GM23338 (cell line): ENCODE data around the gene CEP57. TPM values are rescaled to one million over a fixed set of nuclear protein-coding genes. Genes with fewer than 3 reads are reported as not detected.

Source experiments
- ATAC-seq: fragments of 200-7000 bp; cut with Tn5 transposase; 3 replicates; pipeline ENCODE4 v1.9.1; 2020
- DNase-seq: peaks from one replicate; pipeline ENCODE4 v3.0.0-alpha.2; 2015; ENCODE audit warnings: low spot score
- H2AFZ ChIP-seq: fragments of 200-600 bp; sonication (generic); 2 replicates; pipeline ENCODE4 v1.8.0; 2016; ENCODE audit warnings: antibody characterized with exemption, mild to moderate bottlenecking, moderate library complexity
- H3F3A ChIP-seq: fragments of 200-600 bp; sonication (generic); replicated peaks from 2 replicates; pipeline ENCODE4 v1.8.0; 2017; ENCODE audit warnings: antibody characterized with exemption, mixed run types, low read depth
- H3K27ac ChIP-seq: fragments of 200-600 bp; sonication (generic); 2 replicates; pipeline ENCODE4 v1.6.1; 2016; ENCODE audit warnings: low read depth
- H3K27me3 ChIP-seq: fragments of 200-600 bp; sonication (generic); 2 replicates; pipeline ENCODE4 v1.8.0; 2016; ENCODE audit warnings: mild to moderate bottlenecking, mixed run types, moderate library complexity; ENCODE audit not compliant: insufficient read depth
- H3K36me3 ChIP-seq: fragments of 200-600 bp; sonication (generic); 2 replicates; pipeline ENCODE4 v1.8.0; 2016; ENCODE audit warnings: mild to moderate bottlenecking; ENCODE audit not compliant: insufficient read depth
- H3K4me1 ChIP-seq: fragments of 200-600 bp; sonication (generic); 2 replicates; pipeline ENCODE4 v1.8.0; 2016; ENCODE audit warnings: mild to moderate bottlenecking, moderate library complexity; ENCODE audit not compliant: insufficient read depth
- H3K4me2 ChIP-seq: fragments of 200-600 bp; sonication (generic); 2 replicates; pipeline ENCODE4 v1.7.1; 2017; ENCODE audit warnings: mixed run types
- H3K4me3 ChIP-seq: fragments of 200-600 bp; sonication (generic); 2 replicates; pipeline ENCODE4 v1.6.1; 2016; ENCODE audit warnings: mixed run types
- H3K79me2 ChIP-seq: fragments of 200-600 bp; sonication (generic); replicated peaks from 2 replicates; pipeline ENCODE4 v1.8.0; 2017; ENCODE audit warnings: mild to moderate bottlenecking; ENCODE audit not compliant: insufficient read depth
- H3K9me2 ChIP-seq: fragments of 200-600 bp; sonication (generic); 2 replicates; pipeline ENCODE4 v1.8.0; 2017; ENCODE audit not compliant: insufficient read depth
- H4K20me1 ChIP-seq: fragments of 200-600 bp; sonication (generic); replicated peaks from 2 replicates; pipeline ENCODE4 v1.8.0; 2017; ENCODE audit warnings: mild to moderate bottlenecking; ENCODE audit not compliant: insufficient read depth
- H3K27ac Mint-ChIP-seq: 2 replicates; pipeline ENCODE4 v1.8.0; 2020; ENCODE audit warnings: inconsistent platforms, mild to moderate bottlenecking, moderate library complexity, mixed read lengths
- H3K27me3 Mint-ChIP-seq: 3 replicates; pipeline ENCODE4 v1.8.0; 2022; ENCODE audit warnings: low read depth, mild to moderate bottlenecking, moderate library complexity, mixed read lengths, inconsistent platforms; ENCODE audit not compliant: insufficient read depth, poor library complexity
- H3K36me3 Mint-ChIP-seq: 3 replicates; pipeline ENCODE4 v1.8.0; 2021; ENCODE audit warnings: low read depth, mild to moderate bottlenecking, inconsistent platforms, moderate library complexity, mixed read lengths
- H3K4me1 Mint-ChIP-seq: 3 replicates; pipeline ENCODE4 v1.8.0; 2020; ENCODE audit warnings: mild to moderate bottlenecking, inconsistent platforms, mixed read lengths
- H3K4me3 Mint-ChIP-seq: 3 replicates; pipeline ENCODE4 v1.8.0; 2021; ENCODE audit warnings: moderate library complexity, mild to moderate bottlenecking, inconsistent platforms, mixed read lengths
- H3K9me3 Mint-ChIP-seq: 3 replicates; pipeline ENCODE4 v1.8.0; 2020; ENCODE audit warnings: moderate library complexity, mild to moderate bottlenecking, inconsistent platforms, mixed read lengths
- EZH2 ChIP-seq: fragments of 200-600 bp; sonication (generic); IDR thresholded peaks from one replicate; pipeline ENCODE4 v1.8.0; 2017; ENCODE audit warnings: antibody characterized with exemption, mild to moderate bottlenecking, low read depth; ENCODE audit not compliant: unreplicated experiment
- POLR2AphosphoS5 ChIP-seq: IDR thresholded peaks from 2 replicates; pipeline ENCODE4 v1.6.1; 2016; ENCODE audit warnings: antibody characterized with exemption, low read depth
- STAT1 ChIP-seq: IDR thresholded peaks from one replicate; pipeline ENCODE4 v1.6.1; 2016; ENCODE audit warnings: antibody characterized with exemption; ENCODE audit not compliant: unreplicated experiment
- polyA plus RNA-seq: library from polyadenylated mRNA; unstranded; fragments of >200 nt; fragmentation: Nextera tagmentation; extraction: Ambion mirVana; gene quantifications from 2 replicates; pipeline ENCODE4 v1.2.1, GENCODE V29; 2016
- total RNA-seq: library from RNA; depleted of rRNA; stranded (reverse); fragments of >200 nt; shearing (Covaris generic); gene quantifications from 2 replicates; pipeline ENCODE4 v1.2.3, GENCODE V29; 2014
- TF ChIP-seq, protein P1 (sequence below), 2 experiments: fragments of 200-600 bp in 1 of 2; sonication (generic) in 1 of 2; conservative IDR thresholded peaks; 2 replicates each; pipeline versions ENCODE4 v1.5.1 to v1.6.1; 2016 to 2017; ENCODE audit warnings: antibody characterized with exemption in 2 of 2, low read depth in 2 of 2, mild to moderate bottlenecking in 2 of 2, moderate library complexity in 1 of 2
- TF ChIP-seq, protein P2 (sequence below): fragments of 250-450 bp; sonication (Bioruptor Pico); IDR thresholded peaks from 2 replicates; pipeline ENCODE4 v1.5.0; 2020; ENCODE audit warnings: mild to moderate bottlenecking, moderate library complexity
- TF ChIP-seq, protein P3 (sequence below): IDR thresholded peaks from one replicate; pipeline ENCODE4 v1.6.1; 2018; ENCODE audit warnings: antibody characterized with exemption; ENCODE audit not compliant: unreplicated experiment

Gene CEP57
- total and polyA plus RNA-seq, 2 experiments from 2014 or later = 76.2 to 124 TPM

DNA sequence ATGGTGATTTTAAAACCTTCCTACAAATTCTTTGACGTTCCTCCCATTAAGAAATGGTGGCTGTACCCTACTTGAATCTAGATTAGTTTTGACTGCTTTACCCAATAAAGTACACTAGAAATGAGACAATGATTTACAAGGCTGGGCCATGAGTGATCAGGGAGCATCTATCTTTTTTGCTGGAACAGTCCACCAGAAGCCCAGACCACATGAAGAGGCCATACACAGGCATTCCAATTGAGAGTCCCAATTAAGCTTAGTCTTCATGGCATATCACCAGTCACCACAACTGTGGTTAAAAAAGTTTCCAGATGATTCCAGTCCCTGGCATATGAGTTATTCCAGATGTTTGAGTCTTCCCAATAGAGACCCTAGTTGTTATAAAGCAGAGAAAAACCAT is 40.2 kb upstream of the CEP57 start (continued):
- TF ChIP-seq, protein P1, sequence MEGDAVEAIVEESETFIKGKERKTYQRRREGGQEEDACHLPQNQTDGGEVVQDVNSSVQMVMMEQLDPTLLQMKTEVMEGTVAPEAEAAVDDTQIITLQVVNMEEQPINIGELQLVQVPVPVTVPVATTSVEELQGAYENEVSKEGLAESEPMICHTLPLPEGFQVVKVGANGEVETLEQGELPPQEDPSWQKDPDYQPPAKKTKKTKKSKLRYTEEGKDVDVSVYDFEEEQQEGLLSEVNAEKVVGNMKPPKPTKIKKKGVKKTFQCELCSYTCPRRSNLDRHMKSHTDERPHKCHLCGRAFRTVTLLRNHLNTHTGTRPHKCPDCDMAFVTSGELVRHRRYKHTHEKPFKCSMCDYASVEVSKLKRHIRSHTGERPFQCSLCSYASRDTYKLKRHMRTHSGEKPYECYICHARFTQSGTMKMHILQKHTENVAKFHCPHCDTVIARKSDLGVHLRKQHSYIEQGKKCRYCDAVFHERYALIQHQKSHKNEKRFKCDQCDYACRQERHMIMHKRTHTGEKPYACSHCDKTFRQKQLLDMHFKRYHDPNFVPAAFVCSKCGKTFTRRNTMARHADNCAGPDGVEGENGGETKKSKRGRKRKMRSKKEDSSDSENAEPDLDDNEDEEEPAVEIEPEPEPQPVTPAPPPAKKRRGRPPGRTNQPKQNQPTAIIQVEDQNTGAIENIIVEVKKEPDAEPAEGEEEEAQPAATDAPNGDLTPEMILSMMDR (conservative IDR thresholded peaks at IDR 0.05; ENCODE audit: low read depth in 2 of 2) = no peak
- TF ChIP-seq, protein P2, sequence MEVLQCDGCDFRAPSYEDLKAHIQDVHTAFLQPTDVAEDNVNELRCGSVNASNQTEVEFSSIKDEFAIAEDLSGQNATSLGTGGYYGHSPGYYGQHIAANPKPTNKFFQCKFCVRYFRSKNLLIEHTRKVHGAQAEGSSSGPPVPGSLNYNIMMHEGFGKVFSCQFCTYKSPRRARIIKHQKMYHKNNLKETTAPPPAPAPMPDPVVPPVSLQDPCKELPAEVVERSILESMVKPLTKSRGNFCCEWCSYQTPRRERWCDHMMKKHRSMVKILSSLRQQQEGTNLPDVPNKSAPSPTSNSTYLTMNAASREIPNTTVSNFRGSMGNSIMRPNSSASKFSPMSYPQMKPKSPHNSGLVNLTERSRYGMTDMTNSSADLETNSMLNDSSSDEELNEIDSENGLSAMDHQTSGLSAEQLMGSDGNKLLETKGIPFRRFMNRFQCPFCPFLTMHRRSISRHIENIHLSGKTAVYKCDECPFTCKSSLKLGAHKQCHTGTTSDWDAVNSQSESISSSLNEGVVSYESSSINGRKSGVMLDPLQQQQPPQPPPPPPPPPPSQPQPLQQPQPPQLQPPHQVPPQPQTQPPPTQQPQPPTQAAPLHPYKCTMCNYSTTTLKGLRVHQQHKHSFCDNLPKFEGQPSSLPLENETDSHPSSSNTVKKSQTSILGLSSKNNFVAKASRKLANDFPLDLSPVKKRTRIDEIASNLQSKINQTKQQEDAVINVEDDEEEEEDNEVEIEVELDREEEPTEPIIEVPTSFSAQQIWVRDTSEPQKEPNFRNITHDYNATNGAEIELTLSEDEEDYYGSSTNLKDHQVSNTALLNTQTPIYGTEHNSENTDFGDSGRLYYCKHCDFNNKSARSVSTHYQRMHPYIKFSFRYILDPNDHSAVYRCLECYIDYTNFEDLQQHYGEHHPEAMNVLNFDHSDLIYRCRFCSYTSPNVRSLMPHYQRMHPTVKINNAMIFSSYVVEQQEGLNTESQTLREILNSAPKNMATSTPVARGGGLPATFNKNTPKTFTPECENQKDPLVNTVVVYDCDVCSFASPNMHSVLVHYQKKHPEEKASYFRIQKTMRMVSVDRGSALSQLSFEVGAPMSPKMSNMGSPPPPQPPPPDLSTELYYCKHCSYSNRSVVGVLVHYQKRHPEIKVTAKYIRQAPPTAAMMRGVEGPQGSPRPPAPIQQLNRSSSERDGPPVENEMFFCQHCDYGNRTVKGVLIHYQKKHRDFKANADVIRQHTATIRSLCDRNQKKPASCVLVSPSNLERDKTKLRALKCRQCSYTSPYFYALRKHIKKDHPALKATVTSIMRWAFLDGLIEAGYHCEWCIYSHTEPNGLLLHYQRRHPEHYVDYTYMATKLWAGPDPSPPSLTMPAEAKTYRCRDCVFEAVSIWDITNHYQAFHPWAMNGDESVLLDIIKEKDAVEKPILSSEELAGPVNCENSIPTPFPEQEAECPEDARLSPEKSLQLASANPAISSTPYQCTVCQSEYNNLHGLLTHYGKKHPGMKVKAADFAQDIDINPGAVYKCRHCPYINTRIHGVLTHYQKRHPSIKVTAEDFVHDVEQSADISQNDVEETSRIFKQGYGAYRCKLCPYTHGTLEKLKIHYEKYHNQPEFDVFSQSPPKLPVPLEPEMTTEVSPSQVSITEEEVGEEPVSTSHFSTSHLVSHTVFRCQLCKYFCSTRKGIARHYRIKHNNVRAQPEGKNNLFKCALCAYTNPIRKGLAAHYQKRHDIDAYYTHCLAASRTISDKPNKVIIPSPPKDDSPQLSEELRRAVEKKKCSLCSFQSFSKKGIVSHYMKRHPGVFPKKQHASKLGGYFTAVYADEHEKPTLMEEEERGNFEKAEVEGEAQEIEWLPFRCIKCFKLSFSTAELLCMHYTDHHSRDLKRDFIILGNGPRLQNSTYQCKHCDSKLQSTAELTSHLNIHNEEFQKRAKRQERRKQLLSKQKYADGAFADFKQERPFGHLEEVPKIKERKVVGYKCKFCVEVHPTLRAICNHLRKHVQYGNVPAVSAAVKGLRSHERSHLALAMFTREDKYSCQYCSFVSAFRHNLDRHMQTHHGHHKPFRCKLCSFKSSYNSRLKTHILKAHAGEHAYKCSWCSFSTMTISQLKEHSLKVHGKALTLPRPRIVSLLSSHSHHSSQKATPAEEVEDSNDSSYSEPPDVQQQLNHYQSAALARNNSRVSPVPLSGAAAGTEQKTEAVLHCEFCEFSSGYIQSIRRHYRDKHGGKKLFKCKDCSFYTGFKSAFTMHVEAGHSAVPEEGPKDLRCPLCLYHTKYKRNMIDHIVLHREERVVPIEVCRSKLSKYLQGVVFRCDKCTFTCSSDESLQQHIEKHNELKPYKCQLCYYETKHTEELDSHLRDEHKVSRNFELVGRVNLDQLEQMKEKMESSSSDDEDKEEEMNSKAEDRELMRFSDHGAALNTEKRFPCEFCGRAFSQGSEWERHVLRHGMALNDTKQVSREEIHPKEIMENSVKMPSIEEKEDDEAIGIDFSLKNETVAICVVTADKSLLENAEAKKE (CRISPR knock-in tag) = no peak

DNA sequence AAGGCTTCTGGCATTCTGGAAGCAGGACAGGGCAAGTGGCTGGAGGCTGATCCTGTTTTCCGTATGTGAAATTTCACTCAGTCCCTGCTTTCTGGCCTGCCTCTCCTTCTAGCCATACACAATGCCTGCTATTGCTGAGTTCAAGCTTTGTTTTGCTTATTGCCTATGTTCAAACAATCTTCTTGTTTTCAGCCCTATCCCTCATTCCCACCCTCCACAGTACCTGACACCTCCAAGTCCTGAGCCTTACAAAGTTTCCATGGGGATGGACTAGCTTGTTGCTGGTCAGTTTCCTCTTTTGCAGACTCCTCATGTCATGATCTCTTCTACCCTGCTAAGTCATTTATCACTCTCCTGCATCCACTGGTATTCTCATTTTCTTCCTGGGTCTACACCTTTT is 38.8 kb upstream of the CEP57 start:
- no peaks in the 10 kb centered on the region for H3K9me3 Mint-ChIP-seq
- H3K27ac Mint-ChIP-seq = no peak overlapping the region
- Histone ChIP-seq H3K4me2 (no peak overlapping the region), H3K36me3 (no peaks in the 10 kb centered on the region), H2AFZ (peak overlapping the region; percentile 80), H3K79me2 (no peaks in the 10 kb centered on the region), H3K27me3 (no peaks in the 10 kb centered on the region), H3K27ac (no peak overlapping the region), H3K4me1 (no peaks in the 10 kb centered on the region), H3F3A (no peaks in the 10 kb centered on the region), H3K4me3 (no peak overlapping the region), H4K20me1 (no peaks in the 10 kb centered on the region), H3K9me2 (0 out of 2 replicates have a peak, but pooled peaks cover 5% of the 10 kb centered on the region)
- ATAC-seq = no peak
- H3K4me1 Mint-ChIP-seq = no peaks in the 10 kb centered on the region
- H3K36me3 Mint-ChIP-seq = no peaks in the 10 kb centered on the region
- H3K27me3 Mint-ChIP-seq = peaks cover 1% of the 10 kb centered on the region
- H3K4me3 Mint-ChIP-seq = no peak overlapping the region
- DNase-seq = no peak
- TF ChIP-seq STAT1 = no peak
- TF ChIP-seq, protein P3, sequence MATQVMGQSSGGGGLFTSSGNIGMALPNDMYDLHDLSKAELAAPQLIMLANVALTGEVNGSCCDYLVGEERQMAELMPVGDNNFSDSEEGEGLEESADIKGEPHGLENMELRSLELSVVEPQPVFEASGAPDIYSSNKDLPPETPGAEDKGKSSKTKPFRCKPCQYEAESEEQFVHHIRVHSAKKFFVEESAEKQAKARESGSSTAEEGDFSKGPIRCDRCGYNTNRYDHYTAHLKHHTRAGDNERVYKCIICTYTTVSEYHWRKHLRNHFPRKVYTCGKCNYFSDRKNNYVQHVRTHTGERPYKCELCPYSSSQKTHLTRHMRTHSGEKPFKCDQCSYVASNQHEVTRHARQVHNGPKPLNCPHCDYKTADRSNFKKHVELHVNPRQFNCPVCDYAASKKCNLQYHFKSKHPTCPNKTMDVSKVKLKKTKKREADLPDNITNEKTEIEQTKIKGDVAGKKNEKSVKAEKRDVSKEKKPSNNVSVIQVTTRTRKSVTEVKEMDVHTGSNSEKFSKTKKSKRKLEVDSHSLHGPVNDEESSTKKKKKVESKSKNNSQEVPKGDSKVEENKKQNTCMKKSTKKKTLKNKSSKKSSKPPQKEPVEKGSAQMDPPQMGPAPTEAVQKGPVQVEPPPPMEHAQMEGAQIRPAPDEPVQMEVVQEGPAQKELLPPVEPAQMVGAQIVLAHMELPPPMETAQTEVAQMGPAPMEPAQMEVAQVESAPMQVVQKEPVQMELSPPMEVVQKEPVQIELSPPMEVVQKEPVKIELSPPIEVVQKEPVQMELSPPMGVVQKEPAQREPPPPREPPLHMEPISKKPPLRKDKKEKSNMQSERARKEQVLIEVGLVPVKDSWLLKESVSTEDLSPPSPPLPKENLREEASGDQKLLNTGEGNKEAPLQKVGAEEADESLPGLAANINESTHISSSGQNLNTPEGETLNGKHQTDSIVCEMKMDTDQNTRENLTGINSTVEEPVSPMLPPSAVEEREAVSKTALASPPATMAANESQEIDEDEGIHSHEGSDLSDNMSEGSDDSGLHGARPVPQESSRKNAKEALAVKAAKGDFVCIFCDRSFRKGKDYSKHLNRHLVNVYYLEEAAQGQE = no peak
- no peak for TF ChIP-seq POLR2AphosphoS5
- no peak for TF ChIP-seq EZH2
